Fibroblast of villous mesenchyme (primary cell): ENCODE measurements around the gene NCOR2. TPM values are rescaled to one million over a fixed set of nuclear protein-coding genes. Genes with fewer than 3 reads are reported as not detected.

Experiments used
- DNase-seq: peaks from one replicate; pipeline ENCODE4 v3.0.0-alpha.2; 2010; ENCODE audit warnings: low read depth
- H3K4me3 ChIP-seq: 2 replicates; pipeline ENCODE4 v1.5.1; 2011; ENCODE audit warnings: low read depth, mild to moderate bottlenecking, low read length
- total RNA-seq: library from RNA; depleted of rRNA; stranded (reverse); fragments of >200 nt; gene quantifications from 2 replicates; pipeline ENCODE4 v1.2.3, GENCODE V29; 2012
- TF ChIP-seq, protein P1 (sequence below): IDR thresholded peaks from 2 replicates; pipeline ENCODE4 v1.5.1; 2012; ENCODE audit warnings: low read depth, mild to moderate bottlenecking, low read length; ENCODE audit not compliant: insufficient read depth

NCOR2 gene
- total RNA-seq, 1 donor: 86.8 TPM

DNA sequence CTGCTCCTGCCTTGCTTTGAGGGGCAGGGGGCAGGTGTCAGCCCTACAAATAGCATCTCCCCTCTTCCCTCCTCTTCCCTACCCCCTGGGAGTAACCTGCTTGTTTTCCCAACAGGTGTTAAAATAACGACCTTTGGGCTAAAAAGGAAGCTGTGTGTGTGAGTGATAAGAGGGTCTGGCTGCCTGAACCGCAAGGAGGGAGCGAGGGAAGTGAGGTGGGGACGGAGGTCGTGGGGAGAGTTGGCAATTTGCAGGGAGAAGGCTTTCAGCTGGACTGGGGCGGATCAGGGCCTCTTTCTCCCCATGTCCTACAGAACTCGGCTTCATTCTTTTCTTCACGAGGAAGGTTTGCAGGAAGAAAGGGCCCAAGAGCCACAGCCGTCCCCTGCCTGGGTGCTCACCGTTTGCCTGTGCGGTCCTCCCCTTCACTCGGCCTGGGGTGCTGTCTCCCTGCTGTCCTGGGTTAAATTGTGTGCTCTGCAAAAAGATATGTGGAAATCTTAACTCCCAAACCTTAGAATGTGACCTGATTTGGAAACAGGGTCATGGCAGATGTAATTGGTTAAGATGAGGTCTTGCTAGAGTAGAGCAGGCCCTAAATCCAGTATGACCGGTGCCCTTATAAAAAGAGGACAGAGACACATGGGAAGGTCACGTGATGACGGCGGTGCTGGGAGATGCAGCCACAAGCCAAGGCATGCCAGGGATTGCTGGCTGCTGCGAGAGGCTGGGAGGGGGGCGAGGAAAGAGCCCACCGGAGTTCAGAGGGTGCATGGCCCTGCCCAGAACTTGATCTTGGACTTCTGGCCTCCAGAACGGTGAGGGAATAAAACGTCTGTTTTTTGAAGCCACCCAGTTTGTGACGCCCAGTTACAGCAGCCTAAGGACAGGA is 38.7 kb upstream of the NCOR2 start:
- DNase-seq: no peak
- no peak overlapping the region for H3K4me3 ChIP-seq
- TF ChIP-seq, protein P1, sequence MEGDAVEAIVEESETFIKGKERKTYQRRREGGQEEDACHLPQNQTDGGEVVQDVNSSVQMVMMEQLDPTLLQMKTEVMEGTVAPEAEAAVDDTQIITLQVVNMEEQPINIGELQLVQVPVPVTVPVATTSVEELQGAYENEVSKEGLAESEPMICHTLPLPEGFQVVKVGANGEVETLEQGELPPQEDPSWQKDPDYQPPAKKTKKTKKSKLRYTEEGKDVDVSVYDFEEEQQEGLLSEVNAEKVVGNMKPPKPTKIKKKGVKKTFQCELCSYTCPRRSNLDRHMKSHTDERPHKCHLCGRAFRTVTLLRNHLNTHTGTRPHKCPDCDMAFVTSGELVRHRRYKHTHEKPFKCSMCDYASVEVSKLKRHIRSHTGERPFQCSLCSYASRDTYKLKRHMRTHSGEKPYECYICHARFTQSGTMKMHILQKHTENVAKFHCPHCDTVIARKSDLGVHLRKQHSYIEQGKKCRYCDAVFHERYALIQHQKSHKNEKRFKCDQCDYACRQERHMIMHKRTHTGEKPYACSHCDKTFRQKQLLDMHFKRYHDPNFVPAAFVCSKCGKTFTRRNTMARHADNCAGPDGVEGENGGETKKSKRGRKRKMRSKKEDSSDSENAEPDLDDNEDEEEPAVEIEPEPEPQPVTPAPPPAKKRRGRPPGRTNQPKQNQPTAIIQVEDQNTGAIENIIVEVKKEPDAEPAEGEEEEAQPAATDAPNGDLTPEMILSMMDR: no peak

DNA sequence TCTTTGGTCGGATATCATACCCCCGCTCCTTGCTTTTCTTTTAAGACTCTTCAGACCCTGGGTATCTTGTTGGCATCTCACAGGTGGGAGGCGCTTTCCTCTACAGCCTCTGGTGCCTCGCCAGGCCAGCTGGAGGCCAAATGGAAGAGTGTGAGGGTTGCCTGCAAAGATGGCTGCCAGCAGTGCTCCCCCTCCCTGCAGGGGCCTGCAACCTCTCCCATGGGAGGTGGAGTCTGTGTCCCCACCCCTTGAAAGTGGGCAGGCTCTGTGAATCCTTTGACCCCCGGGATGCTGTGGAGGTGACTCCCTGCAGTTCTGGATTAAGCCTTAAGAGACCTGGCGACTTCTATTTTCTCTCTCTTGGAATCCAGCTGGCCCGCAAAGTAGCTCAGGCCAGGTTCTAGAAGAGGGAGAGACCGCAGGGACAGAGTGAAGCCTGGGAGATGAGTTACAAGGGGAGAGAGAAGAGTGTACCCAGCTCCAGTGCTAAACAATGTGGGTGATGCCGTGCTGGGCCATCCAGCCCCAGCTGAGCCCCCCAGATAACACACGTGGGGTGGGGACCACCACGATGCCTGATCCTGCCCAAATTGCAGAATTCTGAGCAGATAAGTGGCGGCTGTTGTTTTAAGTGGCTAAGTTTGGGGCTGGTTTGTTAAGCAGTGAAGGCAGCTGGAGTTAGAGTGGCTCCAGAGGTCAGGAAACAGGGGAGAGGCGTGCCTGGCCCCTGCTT is 37.9 kb upstream of the NCOR2 start:
- DNase-seq: no peak
- TF ChIP-seq, protein P1: no peak
- H3K4me3 ChIP-seq: no peak overlapping the region

DNA sequence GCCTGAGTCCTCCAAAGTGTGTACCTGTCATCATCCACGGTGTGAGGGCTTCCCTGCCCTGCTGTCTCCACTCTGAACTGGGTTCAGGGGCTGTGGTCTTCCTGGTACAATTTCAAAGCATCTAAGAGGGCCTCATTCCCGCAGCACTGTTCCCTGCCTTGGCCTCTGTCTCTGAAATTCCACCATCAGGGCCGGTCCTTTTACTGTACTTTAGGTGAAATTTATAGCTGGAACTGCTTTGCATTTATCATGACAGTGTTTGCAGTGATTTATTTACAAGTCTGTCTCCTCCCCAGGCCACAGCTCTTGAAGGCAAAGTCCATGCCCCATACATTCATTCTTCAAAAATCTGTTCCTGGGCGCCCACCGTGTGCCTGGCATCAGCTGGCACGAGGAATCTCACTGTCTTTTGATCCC is 36.9 kb upstream of the NCOR2 start:
- no peak for DNase-seq
- H3K4me3 ChIP-seq: no peak overlapping the region
- TF ChIP-seq, protein P1: no peak

DNA sequence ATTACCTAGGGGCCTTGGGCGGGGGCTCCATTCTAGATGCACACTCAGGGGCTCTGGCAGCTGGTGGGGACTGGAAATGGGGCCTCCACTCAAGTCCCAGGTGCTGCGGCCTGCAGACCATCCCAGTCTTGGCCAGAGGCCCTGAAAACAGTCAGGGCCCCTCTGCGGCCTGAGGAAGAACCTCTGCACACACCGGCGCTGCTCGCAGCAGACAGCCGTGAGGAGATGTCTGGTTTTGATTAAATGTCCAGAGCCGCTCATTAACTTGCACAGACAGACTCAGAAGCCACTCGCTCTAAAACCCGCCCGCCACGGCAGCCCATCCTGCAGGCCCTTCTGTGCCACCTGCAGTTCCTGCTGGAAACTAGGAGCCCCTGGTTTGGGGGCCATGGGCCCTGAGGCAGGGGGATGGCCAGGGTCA is 36.4 kb upstream of the NCOR2 start:
- no peak overlapping the region for H3K4me3 ChIP-seq
- DNase-seq: no peak
- TF ChIP-seq, protein P1: no peak

DNA sequence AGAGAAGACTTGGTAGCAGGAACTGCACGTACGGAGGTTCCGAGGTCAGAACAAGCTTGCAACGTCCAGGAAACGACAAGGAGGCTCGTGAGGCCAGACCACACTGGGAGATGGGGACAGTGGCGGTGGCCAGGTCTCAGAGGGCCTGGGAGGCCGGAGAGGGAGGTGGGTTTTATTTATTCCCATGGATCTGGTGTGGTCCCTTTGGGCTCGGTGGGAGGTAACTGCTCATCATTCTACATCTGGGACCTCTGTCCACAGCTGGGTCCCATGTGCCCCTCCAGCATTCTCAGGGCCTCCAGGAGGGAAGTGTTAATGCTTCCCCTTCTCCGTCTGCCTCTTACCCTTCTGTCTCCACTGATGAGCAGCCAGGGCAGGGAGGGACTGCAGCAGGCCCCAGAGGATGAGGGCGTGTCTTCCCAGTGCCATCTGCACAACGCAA is 35.7 kb upstream of the NCOR2 start:
- no peak overlapping the region for H3K4me3 ChIP-seq
- DNase-seq: no peak
- TF ChIP-seq, protein P1: no peak

DNA sequence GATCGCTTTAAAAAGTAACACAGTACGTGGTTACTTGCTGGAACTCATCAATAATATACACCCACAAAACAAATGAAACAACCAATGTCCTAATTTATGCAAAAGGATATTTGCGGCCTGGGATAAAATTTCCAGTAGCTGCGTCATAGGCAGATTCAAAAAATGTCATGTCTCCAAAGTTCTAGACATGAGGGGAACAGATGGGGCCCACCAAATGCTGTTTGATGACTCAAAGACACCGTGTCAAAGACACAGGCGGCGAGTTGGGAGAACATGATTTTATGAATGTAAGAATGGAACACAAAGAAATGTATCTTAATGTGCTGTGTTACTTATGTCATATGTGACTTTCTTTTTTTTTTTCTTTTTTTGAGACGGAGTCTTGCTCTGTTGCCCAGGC is 34.3 kb upstream of the NCOR2 start:
- no peak for DNase-seq
- no peak overlapping the region for H3K4me3 ChIP-seq
- TF ChIP-seq, protein P1: no peak
